Body of pancreas (tissue), 4 donors: ENCODE results near the gene PLXDC2.

ENCODE experiments used
- POLR2A ChIP-seq, 3 donors: fragments of 450-650 bp; IDR thresholded peaks; one replicate each; pipeline ENCODE4 v1.6.1; 2016; ENCODE audit warnings: antibody characterized with exemption in 3 of 3, mild to moderate bottlenecking in 2 of 3
- TF ChIP-seq, protein P1 (sequence below), 7 experiments: fragments of 450-650 bp in 4 of 7; fragments of 200-600 bp in 3 of 7; sonication (generic) in 3 of 7; IDR thresholded peaks; one replicate each; pipeline ENCODE4 v1.5.1; 2016 to 2019; ENCODE audit warnings: antibody characterized with exemption in 7 of 7

DNA sequence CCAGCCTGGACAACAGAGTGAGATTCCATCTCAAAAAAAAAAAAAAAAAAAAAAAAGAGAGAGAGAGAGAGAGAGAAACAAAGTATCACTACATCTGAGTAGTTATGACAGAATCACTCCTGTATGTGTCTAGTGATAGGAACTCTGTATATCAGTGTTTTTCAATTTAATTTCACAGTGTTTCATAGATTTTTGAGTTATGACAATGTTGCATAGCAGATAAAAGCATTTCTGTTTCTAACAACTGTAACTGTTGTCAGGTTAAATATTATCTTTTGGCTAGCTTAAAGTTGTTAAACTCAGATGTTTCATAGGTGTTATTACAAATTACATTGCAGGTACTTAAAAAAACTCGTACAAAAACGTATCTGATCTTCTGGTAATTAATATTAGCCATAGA, 60.3 kb downstream of the PLXDC2 start:
- TF ChIP-seq, protein P1, sequence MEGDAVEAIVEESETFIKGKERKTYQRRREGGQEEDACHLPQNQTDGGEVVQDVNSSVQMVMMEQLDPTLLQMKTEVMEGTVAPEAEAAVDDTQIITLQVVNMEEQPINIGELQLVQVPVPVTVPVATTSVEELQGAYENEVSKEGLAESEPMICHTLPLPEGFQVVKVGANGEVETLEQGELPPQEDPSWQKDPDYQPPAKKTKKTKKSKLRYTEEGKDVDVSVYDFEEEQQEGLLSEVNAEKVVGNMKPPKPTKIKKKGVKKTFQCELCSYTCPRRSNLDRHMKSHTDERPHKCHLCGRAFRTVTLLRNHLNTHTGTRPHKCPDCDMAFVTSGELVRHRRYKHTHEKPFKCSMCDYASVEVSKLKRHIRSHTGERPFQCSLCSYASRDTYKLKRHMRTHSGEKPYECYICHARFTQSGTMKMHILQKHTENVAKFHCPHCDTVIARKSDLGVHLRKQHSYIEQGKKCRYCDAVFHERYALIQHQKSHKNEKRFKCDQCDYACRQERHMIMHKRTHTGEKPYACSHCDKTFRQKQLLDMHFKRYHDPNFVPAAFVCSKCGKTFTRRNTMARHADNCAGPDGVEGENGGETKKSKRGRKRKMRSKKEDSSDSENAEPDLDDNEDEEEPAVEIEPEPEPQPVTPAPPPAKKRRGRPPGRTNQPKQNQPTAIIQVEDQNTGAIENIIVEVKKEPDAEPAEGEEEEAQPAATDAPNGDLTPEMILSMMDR (IDR thresholded peaks at IDR 0.05), result no peak
- no peak for TF ChIP-seq POLR2A (IDR thresholded peaks at IDR 0.05)
